HG03432 (cell line): ENCODE results near the gene GPBAR1.
"Not testable (repeated sequence)": the region's sequence is repeated elsewhere in the genome, so short reads cannot be mapped to it uniquely, and the experiment has no call there.

ENCODE experiments used
- ATAC-seq: cut with Tn5 transposase; IDR thresholded peaks from one replicate; pipeline ENCODE4 v1.9.1; 2021; ENCODE audit warnings: mild to moderate bottlenecking, moderate library complexity; ENCODE audit not compliant: unreplicated experiment

GPBAR1 gene

GRCh38 chr2:218266316-218266979 is 5.6 kb downstream of the GPBAR1 start:
- ATAC-seq, result no peak

GRCh38 chr2:218267259-218267658 is 6.4 kb downstream of the GPBAR1 start:
- ATAC-seq, result no peak

- peak; percentile 91 for ATAC-seq
Measured at GRCh38 chr2:218269900-218270720, 9.3 kb downstream of the GPBAR1 start, which contains the start of the genes AAMP and PNKD. AAMP (minus strand) TSS chr2:218270137; CDS start chr2:218270086, 51 bp downstream. PNKD (plus strand) TSS chr2:218270519; CDS start chr2:218270536, 17 bp downstream.

DNA sequence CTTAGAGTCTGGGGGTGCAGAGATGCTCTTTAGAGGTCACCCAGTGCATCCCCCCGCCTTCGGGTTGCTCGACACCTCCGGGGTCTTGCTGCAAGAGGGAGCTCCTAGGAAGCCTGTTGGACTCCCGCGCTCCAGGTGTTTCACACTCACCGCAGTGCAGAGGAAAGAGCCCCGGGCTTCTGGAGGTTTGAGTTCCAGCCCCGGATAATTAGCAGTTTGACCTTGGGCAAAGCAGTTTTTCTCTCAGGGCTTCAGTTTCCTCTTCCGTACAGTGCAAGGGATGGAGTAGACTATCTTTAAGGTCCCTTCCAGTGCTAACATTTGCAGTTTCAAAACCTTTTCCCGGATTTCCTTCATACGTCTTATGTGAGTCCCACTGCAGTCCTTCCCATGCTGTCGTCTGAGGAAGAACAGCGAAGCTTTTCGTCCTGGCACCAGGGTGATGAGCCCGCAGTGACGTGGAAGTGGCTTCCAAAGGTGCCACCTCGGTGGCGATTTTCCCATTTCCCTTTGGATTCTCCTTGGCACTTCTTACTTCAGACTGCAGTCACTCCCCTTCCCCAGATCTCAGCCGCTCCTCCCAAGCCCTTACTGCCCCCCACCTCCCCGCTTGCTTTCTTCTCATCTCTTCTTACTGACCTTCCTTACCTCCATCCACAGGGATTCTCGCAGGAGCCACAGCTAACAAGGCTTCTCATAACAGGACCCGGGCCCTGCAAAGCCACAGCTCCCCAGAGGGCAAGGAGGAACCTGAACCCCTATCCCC is 10.1 kb downstream of the GPBAR1 start:
- ATAC-seq, result no peak

DNA sequence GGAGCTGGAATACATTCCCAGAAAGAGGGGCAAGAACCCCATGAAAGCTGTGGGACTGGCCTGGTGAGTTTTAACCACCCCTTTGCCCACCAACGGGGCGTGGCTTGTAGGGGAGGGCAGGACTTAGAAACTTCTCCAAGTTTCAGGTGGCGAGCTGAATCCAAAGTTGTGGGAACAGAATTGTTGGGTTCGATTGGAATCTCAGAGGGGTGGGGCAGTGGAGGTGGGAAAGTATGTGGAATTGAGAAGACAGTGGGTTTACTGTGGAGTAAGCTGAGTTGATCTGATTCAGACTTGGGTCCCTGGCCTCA is 10.6 kb downstream of the GPBAR1 start:
- ATAC-seq, result no peak

DNA sequence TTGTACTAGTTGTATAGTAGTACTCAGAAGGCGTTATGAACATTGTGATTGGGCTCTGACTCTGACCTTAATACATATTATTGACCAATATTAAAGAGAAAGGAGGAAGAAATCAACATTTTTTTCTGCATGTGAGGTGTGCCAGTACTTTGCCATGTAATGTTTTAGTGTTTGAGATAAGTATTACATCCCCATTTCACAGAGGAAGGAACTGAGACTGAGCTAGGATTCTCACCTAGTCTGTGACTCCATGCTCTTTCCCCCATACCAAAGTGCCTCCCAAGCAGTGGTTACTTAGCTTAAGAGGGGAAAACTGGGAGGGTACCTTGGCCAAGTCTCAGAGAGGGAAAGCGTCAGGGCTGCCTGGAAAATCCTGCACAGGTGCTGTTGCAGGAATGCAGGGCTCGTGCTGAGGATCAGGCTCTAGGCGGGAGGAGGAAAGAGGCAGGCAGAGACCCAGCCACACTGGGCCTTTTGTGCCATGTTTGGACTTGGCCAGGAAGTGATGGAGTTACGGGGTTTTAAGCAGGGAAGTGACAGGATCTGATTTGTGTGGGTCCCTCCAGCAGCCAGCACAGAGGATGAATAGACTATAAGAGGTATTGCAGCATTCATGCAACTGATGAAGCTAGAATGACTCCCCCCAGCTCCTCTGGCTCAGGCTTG is 11.2 kb downstream of the GPBAR1 start:
- ATAC-seq, result no peak

GRCh38 chr2:218272531-218273212 is 11.9 kb downstream of the GPBAR1 start:
- ATAC-seq, result peak; percentile 21

- not testable (repeated sequence) for ATAC-seq
Measured at GRCh38 chr2:218273214-218273907, 12.5 kb downstream of the GPBAR1 start.

GRCh38 chr2:218273908-218274249 is 13.1 kb downstream of the GPBAR1 start:
- ATAC-seq, result no peak

DNA sequence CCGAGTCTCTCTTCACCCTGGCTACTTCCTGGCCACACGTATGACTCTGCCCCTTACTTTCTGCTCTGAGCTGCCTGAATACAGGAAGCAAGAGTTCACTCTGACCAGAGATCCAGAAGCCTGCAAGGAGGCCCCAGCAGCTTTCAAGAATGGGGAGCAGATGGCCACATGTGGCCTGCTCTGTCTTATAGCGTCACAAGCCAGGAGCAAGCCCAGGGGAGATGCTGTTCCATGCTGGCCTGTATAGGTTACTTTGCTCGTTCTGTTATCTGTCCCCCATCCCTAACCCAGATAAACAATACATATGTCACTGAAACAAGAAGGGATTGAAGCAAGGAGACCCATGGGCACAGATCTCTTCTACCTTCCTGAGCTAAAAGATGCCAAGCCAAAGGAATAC is 13.8 kb downstream of the GPBAR1 start:
- no peak for ATAC-seq

DNA sequence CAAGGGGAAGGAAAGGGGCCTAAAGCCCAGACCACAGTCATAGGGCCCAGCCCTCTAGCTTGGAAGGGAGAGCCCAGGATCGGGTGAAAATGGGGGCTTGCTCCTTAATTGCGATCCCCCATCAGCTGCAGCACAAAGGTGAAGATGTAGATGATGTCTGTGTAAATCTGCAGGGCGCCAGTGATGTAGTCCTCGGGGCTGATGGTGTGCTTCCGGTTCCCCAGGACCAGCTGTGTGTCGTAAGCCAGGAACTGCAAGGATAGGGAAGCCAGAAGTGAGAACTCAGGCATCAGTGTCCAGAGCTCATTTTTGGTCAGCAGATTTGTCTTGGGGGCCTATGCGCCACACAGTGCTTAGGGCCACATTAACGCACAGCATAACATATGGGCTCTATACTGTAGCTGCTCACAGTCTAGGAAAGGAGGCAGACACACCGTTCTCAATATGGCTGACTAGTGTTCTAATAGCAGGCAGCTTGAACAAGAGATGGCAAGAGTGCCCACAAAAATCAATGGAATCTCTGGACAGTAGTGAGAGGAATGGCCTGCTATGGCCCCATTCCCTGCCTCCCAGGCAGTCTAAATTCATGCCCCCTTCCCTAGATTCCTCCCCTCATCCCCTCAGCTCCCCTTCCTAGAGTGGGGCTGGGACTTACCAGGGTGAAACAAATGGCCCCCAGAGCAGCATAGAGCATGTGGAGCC is 14.7 kb downstream of the GPBAR1 start:
- no peak for ATAC-seq

DNA sequence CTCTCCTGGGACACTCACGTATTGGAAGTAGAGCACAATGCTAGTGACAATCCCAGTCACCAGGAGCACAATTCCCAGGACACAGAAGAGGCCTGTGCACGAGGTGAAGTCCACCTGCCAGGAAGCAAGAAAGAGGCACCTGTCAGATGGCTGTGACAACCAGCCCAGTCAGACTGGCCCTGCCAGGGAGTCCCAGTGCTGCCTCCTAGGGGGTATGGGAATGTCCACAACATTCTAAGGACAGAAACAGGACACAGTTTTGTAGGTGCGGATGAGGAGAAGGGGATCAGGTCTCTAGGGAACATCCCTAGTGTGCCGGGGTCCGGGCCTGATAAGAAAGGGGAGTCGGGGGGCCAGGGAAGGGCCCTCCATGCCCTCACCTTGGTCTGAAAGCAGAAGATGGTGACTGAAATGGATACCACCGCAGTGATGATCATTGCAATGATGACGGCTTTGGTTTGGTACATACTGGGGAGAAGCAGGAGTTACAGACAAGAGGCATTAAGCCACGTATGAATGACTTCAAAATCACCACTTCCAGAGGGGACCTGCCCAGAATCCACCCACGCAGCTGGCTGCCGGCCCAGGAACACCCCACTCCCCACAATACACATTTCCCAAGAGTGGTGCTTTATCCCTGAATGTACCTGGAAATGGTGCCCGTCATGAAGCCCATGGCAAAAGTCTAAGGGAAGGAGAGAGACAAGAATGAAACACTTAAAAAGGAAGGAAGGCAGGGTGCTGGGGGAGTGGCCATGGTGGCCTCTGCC is 16.4 kb downstream of the GPBAR1 start:
- ATAC-seq, result no peak

GRCh38 chr2:218277921-218278320 is 17.1 kb downstream of the GPBAR1 start:
- ATAC-seq, result no peak

- no peak for ATAC-seq
Measured at GRCh38 chr2:218278531-218279360, 17.9 kb downstream of the GPBAR1 start.

GRCh38 chr2:218280260-218280870 is 19.6 kb downstream of the GPBAR1 start:
- ATAC-seq, result no peak

- ATAC-seq, result no peak
Measured at GRCh38 chr2:218281449-218281848, 20.6 kb downstream of the GPBAR1 start.
